ENCODE data around the gene BACH1. TPM values are rescaled to one million over a fixed set of nuclear protein-coding genes. Genes with fewer than 3 reads are reported as not detected.
"Not testable (repeated sequence)": the region's sequence is repeated elsewhere in the genome, so short reads cannot be mapped to it uniquely, and the experiment has no call there.

The BACH1 gene
- total RNA-seq, 1 experiment from 2014 or later, result 74.1 TPM

- peak; percentile 79 for DNase-seq (ENCODE audit: low read depth)
These were observed 44.8 kb downstream of the BACH1 start for GRCh38 chr21:29343519-29343918.

DNA sequence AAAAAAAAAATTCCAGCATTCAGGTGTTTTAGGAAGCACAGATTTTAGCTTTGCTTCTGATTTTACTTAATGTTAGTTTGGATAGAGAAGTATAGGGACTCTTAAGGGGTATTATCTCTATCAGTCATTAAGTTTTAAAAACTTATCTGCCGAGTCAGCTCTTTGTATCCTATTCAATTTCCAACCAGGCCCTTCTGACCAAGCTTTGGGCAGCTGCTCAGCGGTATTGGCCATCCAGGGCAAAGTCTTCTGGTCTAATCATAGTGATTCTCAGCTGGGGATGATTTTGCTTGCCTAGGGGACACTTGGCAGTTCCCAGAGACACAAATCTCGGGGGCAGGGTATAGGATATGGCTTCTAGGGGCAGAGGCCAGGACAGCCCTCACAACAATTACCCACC, 47.6 kb downstream of the BACH1 start:
- DNase-seq (ENCODE audit: low read depth), result no peak

DNA sequence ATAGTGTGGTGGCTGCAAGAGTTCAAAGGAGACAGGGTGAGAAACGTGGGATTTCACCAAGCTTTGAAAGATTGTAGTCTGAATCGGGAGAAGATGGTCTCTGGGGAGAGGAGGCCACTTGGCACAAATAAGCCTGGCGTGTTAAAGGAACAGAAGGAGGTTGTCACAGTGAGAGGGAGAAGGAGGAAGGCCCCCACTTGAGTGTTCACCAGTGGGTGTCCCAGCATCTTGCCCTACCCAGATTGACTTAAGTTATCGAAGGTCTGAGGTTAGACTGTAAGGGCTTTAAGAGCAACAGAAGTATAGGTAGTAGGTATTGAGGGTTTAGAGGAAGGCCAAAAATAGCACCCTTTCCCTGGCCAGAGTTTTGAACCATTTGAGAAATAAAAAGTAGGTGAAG, 48.0 kb downstream of the BACH1 start:
- no peak for DNase-seq (ENCODE audit: low read depth)

- DNase-seq (ENCODE audit: low read depth), result no peak
These were observed 48.6 kb downstream of the BACH1 start for GRCh38 chr21:29347274-29347681.

DNA sequence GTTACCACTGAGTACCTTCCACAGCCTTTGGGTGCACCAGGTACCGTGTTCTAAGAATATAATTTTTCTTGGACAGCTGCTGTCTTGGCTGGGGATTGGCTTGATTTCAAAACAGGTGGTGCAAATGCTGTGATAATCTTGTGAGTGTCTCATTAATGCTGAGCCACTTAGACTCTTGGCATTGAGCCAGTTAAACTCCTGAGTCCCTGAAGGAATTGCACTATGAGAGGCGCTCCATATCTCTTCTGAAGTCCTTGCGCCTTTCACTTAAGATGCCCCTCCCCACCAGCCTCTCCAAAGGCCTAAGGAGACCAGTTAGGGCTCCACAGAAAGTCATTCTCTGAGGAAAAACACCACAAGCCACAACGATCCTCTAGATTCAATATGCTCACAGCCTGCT, 51.0 kb downstream of the BACH1 start:
- no peak for DNase-seq (ENCODE audit: low read depth)

DNA sequence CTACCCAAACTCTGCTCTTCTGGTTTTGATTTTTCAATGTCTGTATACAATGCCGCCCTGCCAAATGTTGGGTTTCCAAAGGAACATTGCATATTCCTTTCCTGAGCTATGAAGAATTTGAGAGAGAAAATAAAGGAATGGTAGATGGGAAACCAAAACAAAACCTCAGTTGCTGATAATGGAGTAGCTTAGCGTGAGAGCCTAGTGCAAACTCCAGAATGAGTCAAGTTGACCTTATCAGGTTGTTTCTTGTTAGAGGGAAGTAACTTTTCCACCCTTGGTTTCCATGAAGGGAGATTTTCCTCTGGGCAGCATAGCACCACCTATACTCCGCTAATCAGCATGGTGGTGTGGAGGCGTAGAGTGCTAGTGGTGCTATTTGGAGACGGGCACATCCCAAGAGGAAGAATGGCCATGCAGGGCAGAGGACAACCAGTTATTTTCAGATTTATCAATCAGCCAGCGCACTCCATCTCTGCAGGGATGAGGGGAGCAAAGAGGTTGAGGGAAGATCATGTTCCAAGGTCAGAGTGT, 51.6 kb downstream of the BACH1 start:
- peak; percentile 12 for DNase-seq (ENCODE audit: low read depth)

DNA sequence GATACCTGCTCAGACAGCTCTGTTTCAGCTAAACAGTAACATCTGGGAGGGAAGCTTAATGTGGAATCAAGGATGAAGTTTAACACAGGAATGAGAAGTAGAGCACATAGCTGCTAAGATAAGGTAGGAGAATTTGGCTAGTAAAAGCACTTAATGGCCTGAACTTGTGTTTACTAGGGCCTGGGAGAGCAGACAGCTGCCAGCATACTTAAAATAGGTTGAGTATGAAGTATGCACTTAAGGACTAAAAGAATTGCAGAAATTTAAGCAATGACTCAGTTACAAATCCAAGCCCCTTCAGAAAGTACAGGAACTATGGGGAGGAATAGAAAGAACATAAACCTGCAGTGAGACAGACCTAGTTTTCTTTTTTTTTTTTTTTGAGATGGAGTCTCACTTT, 53.0 kb downstream of the BACH1 start:
- no peak for DNase-seq (ENCODE audit: low read depth)

GRCh38 chr21:29355043-29355710, 56.5 kb downstream of the BACH1 start:
- not testable (repeated sequence) for DNase-seq (ENCODE audit: low read depth)

DNA sequence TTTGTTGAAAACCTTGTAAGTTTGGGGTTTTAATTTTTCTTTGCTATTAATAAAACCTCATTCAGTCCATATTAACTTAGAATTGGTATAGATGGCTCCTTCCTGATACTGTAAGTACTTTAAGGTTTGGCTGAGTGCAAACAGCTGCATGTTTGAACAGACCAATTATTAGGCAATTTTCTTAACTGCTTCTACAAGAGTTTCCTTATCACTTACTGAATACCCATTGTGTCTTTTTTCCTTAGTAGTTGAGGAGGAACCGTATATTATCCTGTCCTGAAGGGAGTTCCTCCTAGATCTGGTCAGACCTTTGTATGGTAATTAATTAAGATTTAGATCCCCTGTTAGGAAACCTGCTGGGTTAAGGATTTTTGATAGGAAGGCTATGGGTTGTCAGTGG, 57.6 kb downstream of the BACH1 start:
- DNase-seq (ENCODE audit: low read depth), result not testable (repeated sequence)

GRCh38 chr21:29356810-29357209, 58.1 kb downstream of the BACH1 start:
- DNase-seq (ENCODE audit: low read depth), result not testable (repeated sequence)

DNA sequence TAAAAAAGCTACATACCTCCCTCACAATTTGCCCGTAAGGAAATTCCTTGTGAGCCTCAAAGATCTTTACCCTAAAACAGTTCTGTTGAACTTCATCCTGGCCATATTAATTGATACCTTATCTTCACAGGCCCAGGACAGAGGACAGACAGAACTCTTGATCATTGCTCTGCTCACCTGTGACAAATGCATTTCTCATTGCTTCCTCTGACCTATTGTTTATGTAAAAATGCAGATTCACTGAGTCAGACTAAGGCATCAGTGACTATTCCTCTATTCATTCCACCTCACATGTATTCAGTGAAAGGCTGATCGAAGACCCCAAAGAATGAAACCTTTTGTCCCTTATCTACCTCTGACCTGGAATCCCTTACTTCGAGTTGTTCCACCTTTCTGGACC, 61.0 kb downstream of the BACH1 start:
- DNase-seq (ENCODE audit: low read depth), result no peak

DNA sequence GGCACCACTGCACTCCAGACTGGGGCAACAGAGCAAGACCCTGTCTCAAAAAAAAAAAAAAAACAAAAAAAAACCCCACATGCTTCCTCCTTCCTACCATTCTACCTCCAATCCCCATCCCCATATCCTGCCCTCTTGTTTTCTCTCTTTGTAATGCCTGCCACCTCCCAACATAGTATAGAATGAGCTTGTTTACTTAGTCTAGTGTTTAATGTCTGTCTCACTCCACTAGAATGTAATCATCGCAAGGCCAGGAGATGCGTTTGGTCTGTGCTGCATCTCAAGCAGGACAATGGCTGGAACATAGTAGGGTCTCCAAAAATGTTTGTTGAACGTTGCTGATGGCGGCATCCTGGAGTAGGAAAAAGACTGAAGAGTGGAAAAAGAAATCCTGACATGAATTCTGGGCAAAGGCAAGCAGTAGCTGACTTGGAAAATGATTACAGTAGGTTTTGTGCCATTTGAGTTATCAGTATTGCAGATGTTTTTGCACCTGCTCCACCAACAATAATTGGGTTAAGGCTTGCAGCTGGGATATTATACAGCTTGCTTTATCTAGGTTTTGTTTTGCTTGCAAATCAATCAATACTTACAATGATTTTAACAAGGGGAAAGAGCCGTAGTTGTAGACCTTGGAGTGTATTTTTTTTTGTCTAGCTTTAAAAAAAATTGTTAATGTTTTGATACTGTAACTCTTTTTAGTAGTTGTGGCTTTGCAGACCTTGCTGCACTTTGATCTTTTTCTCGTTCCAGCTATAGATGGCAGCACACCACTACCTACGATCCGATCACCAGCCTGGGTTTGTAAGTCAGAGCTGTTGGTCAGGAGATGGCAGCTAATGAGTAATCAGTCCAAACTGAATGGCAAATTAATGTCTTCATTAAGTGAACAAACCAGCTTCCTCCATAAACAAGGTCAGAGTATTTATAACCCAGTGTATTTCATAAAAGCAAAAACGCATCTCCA, 62.4 kb downstream of the BACH1 start:
- no peak for DNase-seq (ENCODE audit: low read depth)

DNA sequence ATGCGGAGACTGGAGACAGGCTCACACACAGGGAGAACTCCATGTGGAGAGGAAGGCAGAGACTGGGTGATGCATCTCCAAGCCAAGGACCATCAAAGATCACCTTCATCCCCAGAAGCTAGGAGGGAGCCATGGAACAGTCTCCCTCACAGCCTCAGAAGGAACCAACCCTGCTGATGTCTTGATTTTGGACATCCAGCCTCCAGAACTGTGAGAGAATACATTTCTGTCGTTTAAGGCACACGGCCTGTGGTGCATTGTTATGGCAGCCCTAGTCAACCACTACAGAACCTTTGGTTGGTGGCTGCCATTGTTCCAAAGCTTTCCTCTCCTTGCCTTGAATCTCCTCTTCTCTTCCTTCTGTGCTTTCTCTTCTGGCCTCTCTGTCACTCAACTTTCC, 64.0 kb downstream of the BACH1 start:
- DNase-seq (ENCODE audit: low read depth), result no peak

GRCh38 chr21:29365661-29366265, 67.0 kb downstream of the BACH1 start:
- no peak for DNase-seq (ENCODE audit: low read depth)

GRCh38 chr21:29366532-29366931, 67.8 kb downstream of the BACH1 start:
- DNase-seq (ENCODE audit: low read depth), result no peak

DNA sequence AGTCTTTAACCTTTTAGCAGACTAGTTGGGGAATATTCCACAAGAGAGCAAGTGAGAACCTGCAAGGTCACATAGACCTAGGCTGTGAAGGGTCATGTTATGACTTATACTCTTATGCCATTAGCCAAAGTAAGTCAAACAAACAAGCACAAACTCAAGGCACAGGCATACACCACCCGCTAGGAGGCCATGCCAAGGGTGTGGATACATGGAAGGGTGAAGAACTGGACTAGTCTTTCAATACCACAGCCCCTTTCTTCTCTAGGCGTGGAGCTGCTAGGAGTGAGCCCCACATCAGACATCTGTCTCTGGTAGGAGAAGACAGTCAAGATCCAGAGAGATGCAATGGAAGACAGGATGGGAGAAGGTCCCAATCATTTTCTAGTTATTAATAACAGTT, 68.6 kb downstream of the BACH1 start:
- DNase-seq (ENCODE audit: low read depth), result no peak

- DNase-seq (ENCODE audit: low read depth), result no peak
These were observed 70.2 kb downstream of the BACH1 start for GRCh38 chr21:29368906-29369305.

GRCh38 chr21:29371464-29371863, 72.7 kb downstream of the BACH1 start:
- no peak for DNase-seq (ENCODE audit: low read depth)

- DNase-seq (ENCODE audit: low read depth), result peak; percentile 82
These were observed 73.5 kb downstream of the BACH1 start for GRCh38 chr21:29372063-29372802.

- no peak for DNase-seq (ENCODE audit: low read depth)
These were observed 75.8 kb downstream of the BACH1 start for GRCh38 chr21:29374481-29374880.

DNA sequence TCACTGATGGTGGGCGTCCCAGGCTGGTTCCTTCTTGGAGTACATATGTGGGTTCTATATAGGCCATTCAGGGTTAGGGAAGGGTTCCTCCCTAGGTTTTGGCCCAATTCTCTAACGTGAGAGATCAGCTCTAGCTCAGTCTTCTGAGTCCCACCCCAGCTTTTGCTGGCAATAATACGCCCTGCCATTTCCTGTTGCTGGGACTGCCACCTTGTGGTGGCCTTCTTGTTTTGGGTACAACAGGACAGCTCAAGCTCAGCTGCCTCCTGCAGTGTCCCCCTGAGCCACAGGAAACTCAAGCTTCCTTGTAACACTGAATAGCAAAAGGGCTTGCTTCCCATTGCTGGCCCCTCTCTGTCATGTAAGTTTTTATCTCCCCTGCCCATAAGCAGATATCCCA, 77.8 kb downstream of the BACH1 start:
- DNase-seq (ENCODE audit: low read depth), result peak; percentile 58

GRCh38 chr21:29377266-29377665, 78.5 kb downstream of the BACH1 start:
- DNase-seq (ENCODE audit: low read depth), result no peak
